WTC11 (cell line): ENCODE results near the gene VSIG10. TPM values are rescaled to one million over a fixed set of nuclear protein-coding genes. Genes with fewer than 3 reads are reported as not detected.

Experiments
- ATAC-seq: fragments of 200-7000 bp; cut with Tn5 transposase; 2 replicates; pipeline ENCODE4 v1.10.0; 2021; ENCODE audit warnings: mild to moderate bottlenecking, moderate library complexity
- CTCF ChIA-PET: fragments of 300-600 bp; sonication (Branson Sonifier 250); formaldehyde crosslinking; loops from one replicate; lab custom pipeline; 2021; ENCODE audit warnings: antibody characterized with exemption; lab: Charles Lee
- POLR2A ChIA-PET: fragments of 350-600 bp; sonication (Branson Sonifier 250); formaldehyde crosslinking; loops from one replicate; lab custom pipeline; 2021; ENCODE audit warnings: antibody characterized with exemption; lab: Charles Lee
- DNase-seq: peaks from one replicate; pipeline ENCODE4 v3.0.0; 2021; ENCODE audit warnings: low spot score
- H3K27ac Mint-ChIP-seq: 2 replicates; pipeline ENCODE4 v1.8.0; 2021; ENCODE audit warnings: mixed read lengths
- H3K27me3 Mint-ChIP-seq: 2 replicates; pipeline ENCODE4 v1.8.0; 2021; ENCODE audit warnings: low read depth, mild to moderate bottlenecking, moderate library complexity, mixed read lengths
- H3K36me3 Mint-ChIP-seq: 2 replicates; pipeline ENCODE4 v1.8.0; 2021; ENCODE audit warnings: mixed read lengths
- H3K4me1 Mint-ChIP-seq: 2 replicates; pipeline ENCODE4 v1.8.0; 2022; ENCODE audit warnings: mixed read lengths
- H3K4me3 Mint-ChIP-seq: 2 replicates; pipeline ENCODE4 v1.8.0; 2021; ENCODE audit warnings: mild to moderate bottlenecking, moderate library complexity, mixed read lengths
- H3K9me3 Mint-ChIP-seq: 2 replicates; pipeline ENCODE4 v1.8.0; 2021; ENCODE audit warnings: mixed read lengths
- CREM ChIP-seq: sonication (generic); formaldehyde crosslinking; IDR thresholded peaks from 2 replicates; pipeline ENCODE4 v1.8.1; 2022; ENCODE audit warnings: mild to moderate bottlenecking, missing genetic modification reagents, moderate library complexity
- E2F5 ChIP-seq: sonication (generic); formaldehyde crosslinking; IDR thresholded peaks from 2 replicates; pipeline ENCODE4 v1.8.1; 2022; ENCODE audit warnings: mild to moderate bottlenecking, moderate library complexity, missing genetic modification reagents
- EMX1 ChIP-seq: fragments of 250-450 bp; sonication (Bioruptor Pico); IDR thresholded peaks from 2 replicates; pipeline ENCODE4 v1.8.0; 2021; ENCODE audit warnings: mild to moderate bottlenecking
- FOXP4 ChIP-seq: sonication (generic); formaldehyde crosslinking; IDR thresholded peaks from 2 replicates; pipeline ENCODE4 v1.8.0; 2022; ENCODE audit warnings: mild to moderate bottlenecking, missing genetic modification reagents
- HMGA2 ChIP-seq: fragments of 250-450 bp; sonication (Bioruptor Pico); IDR thresholded peaks from 2 replicates; pipeline ENCODE4 v1.4.0; 2021; ENCODE audit warnings: mild to moderate bottlenecking, moderate library complexity
- MXD4 ChIP-seq: fragments of 250-450 bp; sonication (Bioruptor Pico); IDR thresholded peaks from 2 replicates; pipeline ENCODE4 v1.8.0; 2021; ENCODE audit warnings: mild to moderate bottlenecking, moderate library complexity, borderline replicate concordance
- MYBL2 ChIP-seq: sonication (generic); formaldehyde crosslinking; IDR thresholded peaks from 2 replicates; pipeline ENCODE4 v1.8.1; 2023; ENCODE audit warnings: mild to moderate bottlenecking, moderate library complexity, missing genetic modification reagents
- NFATC4 ChIP-seq: fragments of 250-450 bp; sonication (Bioruptor Pico); IDR thresholded peaks from 2 replicates; pipeline ENCODE4 v1.9.0; 2021; ENCODE audit warnings: mild to moderate bottlenecking
- NR1H2 ChIP-seq: sonication (generic); formaldehyde crosslinking; IDR thresholded peaks from 2 replicates; pipeline ENCODE4 v1.9.0; 2021; ENCODE audit warnings: mild to moderate bottlenecking, moderate library complexity, missing genetic modification reagents
- PREB ChIP-seq: sonication (generic); formaldehyde crosslinking; IDR thresholded peaks from 2 replicates; pipeline ENCODE4 v1.8.1; 2022; ENCODE audit warnings: mild to moderate bottlenecking, missing genetic modification reagents, moderate library complexity, borderline replicate concordance
- RORB ChIP-seq: fragments of 250-450 bp; sonication (Bioruptor Pico); IDR thresholded peaks from 2 replicates; pipeline ENCODE4 v1.9.0; 2021; ENCODE audit warnings: mild to moderate bottlenecking
- SMAD3 ChIP-seq: sonication (generic); formaldehyde crosslinking; IDR thresholded peaks from 2 replicates; pipeline ENCODE4 v1.8.0; 2022; ENCODE audit warnings: missing genetic modification reagents, mild to moderate bottlenecking, borderline replicate concordance
- TCF7 ChIP-seq: sonication (generic); formaldehyde crosslinking; IDR thresholded peaks from 2 replicates; pipeline ENCODE4 v1.8.0; 2022; ENCODE audit warnings: mild to moderate bottlenecking, low read depth, missing genetic modification reagents, moderate library complexity
- TEAD4 ChIP-seq: sonication (generic); formaldehyde crosslinking; IDR thresholded peaks from 2 replicates; pipeline ENCODE4 v1.8.0; 2022; ENCODE audit warnings: mild to moderate bottlenecking, missing genetic modification reagents
- TP53 ChIP-seq: sonication (generic); formaldehyde crosslinking; IDR thresholded peaks from 2 replicates; pipeline ENCODE4 v1.8.1; 2023; ENCODE audit warnings: mild to moderate bottlenecking, missing genetic modification reagents
- ZNF263 ChIP-seq: sonication (generic); formaldehyde crosslinking; IDR thresholded peaks from 2 replicates; pipeline ENCODE4 v1.8.1; 2022; ENCODE audit warnings: low read depth, mild to moderate bottlenecking, moderate library complexity, missing genetic modification reagents
- ZNF281 ChIP-seq: sonication (generic); formaldehyde crosslinking; IDR thresholded peaks from 2 replicates; pipeline ENCODE4 v1.8.0; 2023; ENCODE audit warnings: mild to moderate bottlenecking, missing genetic modification reagents
- ZNF396 ChIP-seq: fragments of 250-450 bp; sonication (Bioruptor Pico); IDR thresholded peaks from 2 replicates; pipeline ENCODE4 v1.8.0; 2021; ENCODE audit warnings: mild to moderate bottlenecking, moderate library complexity, borderline replicate concordance
- ZNF532 ChIP-seq: fragments of 250-450 bp; sonication (Bioruptor Pico); IDR thresholded peaks from 2 replicates; pipeline ENCODE4 v1.9.0; 2021; ENCODE audit warnings: mild to moderate bottlenecking, borderline replicate concordance
- ZSCAN18 ChIP-seq: fragments of 250-450 bp; sonication (Bioruptor Pico); IDR thresholded peaks from 2 replicates; pipeline ENCODE4 v2.1.2; 2022; ENCODE audit warnings: mild to moderate bottlenecking, moderate library complexity
- total RNA-seq: library from RNA; stranded (reverse); gene quantifications from 3 replicates; pipeline ENCODE4 v1.2.3, GENCODE V29; 2021
- TF ChIP-seq, protein P1 (sequence below): fragments of 250-450 bp; sonication (Bioruptor Pico); IDR thresholded peaks from 2 replicates; pipeline ENCODE4 v1.9.0; 2021; ENCODE audit warnings: mild to moderate bottlenecking
- TF ChIP-seq, protein P2 (sequence below): sonication (generic); formaldehyde crosslinking; IDR thresholded peaks from 2 replicates; pipeline ENCODE4 v1.8.0; 2022; ENCODE audit warnings: mild to moderate bottlenecking, missing genetic modification reagents
- TF ChIP-seq, protein P3 (sequence below): sonication (generic); formaldehyde crosslinking; IDR thresholded peaks from 2 replicates; pipeline ENCODE4 v1.8.1; 2023; ENCODE audit warnings: mild to moderate bottlenecking, missing genetic modification reagents, moderate library complexity

The VSIG10 gene
- total RNA-seq, 1 experiment from 2014 or later = 82.5 TPM

- ChIA-PET CTCF (interaction anchor here (1.0 to 3.2 kb wide), 6 partner anchors 16 to 286 kb away, joined by 4 to 35 read pairs (median 6); partner anchors contain the start of gene SUDS3), POLR2A (interaction anchor here (0.6 to 2.4 kb wide), 4 partner anchors 16 to 240 kb away, joined by 3 to 12 read pairs (median 10); partner anchors contain the start of genes SUDS3 and VSIG10)
- peaks cover 35% of the 10 kb centered on the region for H3K36me3 Mint-ChIP-seq
- peaks cover 16% of the 10 kb centered on the region for H3K4me1 Mint-ChIP-seq
- DNase-seq = peak; percentile 34
- H3K9me3 Mint-ChIP-seq = no peaks in the 10 kb centered on the region
- H3K27ac Mint-ChIP-seq = peak overlapping the region; percentile 97
- H3K27me3 Mint-ChIP-seq = no peaks in the 10 kb centered on the region
- ATAC-seq = peak; percentile 30
- peak overlapping the region; percentile 89 for H3K4me3 Mint-ChIP-seq
- TF ChIP-seq ZNF281 (CRISPR knock-in tag) (no peak), E2F5 (CRISPR knock-in tag) (no peak), PREB (CRISPR knock-in tag) (no peak), TP53 (CRISPR knock-in tag) (no peak), TEAD4 (CRISPR knock-in tag) (no peak), ZSCAN18 (CRISPR knock-in tag) (no peak), CREM (CRISPR knock-in tag) (no peak), EMX1 (CRISPR knock-in tag) (no peak), NFATC4 (CRISPR knock-in tag) (no peak), RORB (CRISPR knock-in tag) (no peak), ZNF396 (CRISPR knock-in tag) (no peak), MYBL2 (no peak), HMGA2 (no peak), MXD4 (CRISPR knock-in tag) (no peak), ZNF263 (CRISPR knock-in tag) (0 out of 2 replicates have a peak, but pooled peaks have one; percentile 4), NR1H2 (CRISPR knock-in tag) (no peak), ZNF532 (CRISPR knock-in tag) (no peak), FOXP4 (CRISPR knock-in tag) (0 out of 2 replicates have a peak, but pooled peaks have one; percentile 21), TCF7 (CRISPR knock-in tag) (no peak), SMAD3 (CRISPR knock-in tag) (0 out of 2 replicates have a peak, but pooled peaks have one; percentile 10)
- TF ChIP-seq, protein P1, sequence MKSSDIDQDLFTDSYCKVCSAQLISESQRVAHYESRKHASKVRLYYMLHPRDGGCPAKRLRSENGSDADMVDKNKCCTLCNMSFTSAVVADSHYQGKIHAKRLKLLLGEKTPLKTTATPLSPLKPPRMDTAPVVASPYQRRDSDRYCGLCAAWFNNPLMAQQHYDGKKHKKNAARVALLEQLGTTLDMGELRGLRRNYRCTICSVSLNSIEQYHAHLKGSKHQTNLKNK (CRISPR knock-in tag) = no peak
- TF ChIP-seq, protein P2, sequence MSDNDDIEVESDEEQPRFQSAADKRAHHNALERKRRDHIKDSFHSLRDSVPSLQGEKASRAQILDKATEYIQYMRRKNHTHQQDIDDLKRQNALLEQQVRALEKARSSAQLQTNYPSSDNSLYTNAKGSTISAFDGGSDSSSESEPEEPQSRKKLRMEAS (CRISPR knock-in tag) = no peak
- TF ChIP-seq, protein P3, sequence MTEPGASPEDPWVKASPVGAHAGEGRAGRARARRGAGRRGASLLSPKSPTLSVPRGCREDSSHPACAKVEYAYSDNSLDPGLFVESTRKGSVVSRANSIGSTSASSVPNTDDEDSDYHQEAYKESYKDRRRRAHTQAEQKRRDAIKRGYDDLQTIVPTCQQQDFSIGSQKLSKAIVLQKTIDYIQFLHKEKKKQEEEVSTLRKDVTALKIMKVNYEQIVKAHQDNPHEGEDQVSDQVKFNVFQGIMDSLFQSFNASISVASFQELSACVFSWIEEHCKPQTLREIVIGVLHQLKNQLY (CRISPR knock-in tag) = no peak
Observed at GRCh38 chr12:118136559-118137003, 32.8 kb upstream of the VSIG10 start.
